SU-DHL-6 (cell line): ENCODE data around the gene NBDY.

ENCODE experiments used
- H2AFZ ChIP-seq: fragments of 200-600 bp; sonication (generic); 2 replicates; pipeline ENCODE4 v1.6.1; 2014; ENCODE audit warnings: low read depth, mild to moderate bottlenecking, moderate library complexity, mixed read lengths, antibody characterized with exemption, low read length; ENCODE audit not compliant: severe bottlenecking
- H3F3A ChIP-seq: fragments of 200-600 bp; shearing (Covaris generic); 2 replicates; pipeline ENCODE4 v1.6.0; 2016; ENCODE audit warnings: antibody characterized with exemption, mild to moderate bottlenecking; ENCODE audit not compliant: insufficient read depth
- H3K27ac ChIP-seq: fragments of 200-600 bp; sonication (generic); 2 replicates; pipeline ENCODE4 v1.5.1; 2016; ENCODE audit warnings: low read depth, mild to moderate bottlenecking, low read length, moderate library complexity, mixed read lengths
- H3K27me3 ChIP-seq: fragments of 200-600 bp; sonication (generic), shearing (Covaris generic); 2 replicates; pipeline ENCODE4 v1.6.0; 2014; ENCODE audit warnings: mild to moderate bottlenecking, low read length
- H3K36me3 ChIP-seq: fragments of 200-600 bp; sonication (generic); 2 replicates; pipeline ENCODE4 v1.6.1; 2014; ENCODE audit warnings: mild to moderate bottlenecking, low read length, mixed read lengths
- H3K4me2 ChIP-seq: fragments of 300-600, 200-600 bp; shearing (Covaris generic), sonication (generic); 2 replicates; pipeline ENCODE4 v1.6.0; 2014; ENCODE audit warnings: low read length, low read depth, mild to moderate bottlenecking; ENCODE audit not compliant: poor library complexity, severe bottlenecking
- H3K4me3 ChIP-seq: fragments of 200-600 bp; sonication (generic); 2 replicates; pipeline ENCODE4 v1.5.1; 2014; ENCODE audit warnings: antibody characterized with exemption, low read length, mild to moderate bottlenecking, mixed read lengths; ENCODE audit not compliant: insufficient read depth, poor library complexity, severe bottlenecking
- H3K79me2 ChIP-seq: fragments of 200-600 bp; sonication (generic); 2 replicates; pipeline ENCODE4 v1.6.1; 2014; ENCODE audit warnings: mild to moderate bottlenecking, low read length, moderate library complexity; ENCODE audit not compliant: insufficient read depth
- H3K9ac ChIP-seq: fragments of 200-600 bp; sonication (generic); 2 replicates; pipeline ENCODE4 v1.7.0; 2014; ENCODE audit warnings: mild to moderate bottlenecking, low read length
- H3K9me2 ChIP-seq: fragments of 200-600 bp; sonication (generic); replicated peaks from 2 replicates; pipeline ENCODE4 v1.6.1; 2014; ENCODE audit warnings: low read length; ENCODE audit not compliant: insufficient read depth
- H3K9me3 ChIP-seq: fragments of 200-600 bp; sonication (generic); 2 replicates; pipeline ENCODE4 v1.6.1; 2014; ENCODE audit warnings: low read length, mixed read lengths; ENCODE audit not compliant: insufficient read depth
- H4K20me1 ChIP-seq: fragments of 200-600 bp; sonication (generic); 2 replicates; pipeline ENCODE4 v1.6.1; 2014; ENCODE audit warnings: low read depth, mild to moderate bottlenecking, antibody characterized with exemption, low read length, moderate library complexity, mixed read lengths
- CTCF ChIP-seq: fragments of 200-600 bp; sonication (generic); IDR thresholded peaks from one replicate; pipeline ENCODE4 v1.5.1; 2017; ENCODE audit warnings: antibody characterized with exemption, mild to moderate bottlenecking, low read length, moderate library complexity; ENCODE audit not compliant: insufficient read depth, poor library complexity, severe bottlenecking
- EZH2phosphoT487 ChIP-seq: fragments of 200-600 bp; sonication (generic), shearing (Covaris generic); conservative IDR thresholded peaks from 2 replicates; pipeline ENCODE4 v1.6.1; 2018; ENCODE audit warnings: mild to moderate bottlenecking, antibody characterized with exemption, low read length, moderate library complexity, mixed read lengths

NBDY gene

GRCh38 chrX:56802428-56802827 is 73.4 kb downstream of the NBDY start:
- H3K9me2 ChIP-seq: no peaks in the 10 kb centered on the region
- H3F3A ChIP-seq: no peaks in the 10 kb centered on the region
- no peak overlapping the region for H3K9ac ChIP-seq
- no peaks in the 10 kb centered on the region for H3K79me2 ChIP-seq
- H3K4me2 ChIP-seq: no peak overlapping the region
- no peak overlapping the region for H3K27ac ChIP-seq
- H3K9me3 ChIP-seq: no peaks in the 10 kb centered on the region
- TF ChIP-seq EZH2phosphoT487 (no peak), CTCF (no peak)
- no peaks in the 10 kb centered on the region for H3K36me3 ChIP-seq
- H3K27me3 ChIP-seq: no peaks in the 10 kb centered on the region
- no peaks in the 10 kb centered on the region for H4K20me1 ChIP-seq
- no peak overlapping the region for H3K4me3 ChIP-seq
- H2AFZ ChIP-seq: no peak overlapping the region

GRCh38 chrX:56802921-56803849 is 74.1 kb downstream of the NBDY start:
- H3K9me3 ChIP-seq: no peaks in the 10 kb centered on the region
- H3K79me2 ChIP-seq: no peaks in the 10 kb centered on the region
- no peaks in the 10 kb centered on the region for H3F3A ChIP-seq
- no peaks in the 10 kb centered on the region for H3K36me3 ChIP-seq
- H3K9ac ChIP-seq: no peak overlapping the region
- H3K9me2 ChIP-seq: no peaks in the 10 kb centered on the region
- TF ChIP-seq EZH2phosphoT487 (no peak), CTCF (no peak)
- H3K4me3 ChIP-seq: no peak overlapping the region
- H3K27ac ChIP-seq: no peak overlapping the region
- H3K4me2 ChIP-seq: no peak overlapping the region
- no peaks in the 10 kb centered on the region for H4K20me1 ChIP-seq
- H2AFZ ChIP-seq: no peak overlapping the region
- no peaks in the 10 kb centered on the region for H3K27me3 ChIP-seq

- H3K4me2 ChIP-seq: no peak overlapping the region
These were observed 75.0 kb downstream of the NBDY start for GRCh38 chrX:56803850-56804681.

More at GRCh38 chrX:56803850-56804681, 75.0 kb downstream of the NBDY start:
- H3K79me2 ChIP-seq: no peaks in the 10 kb centered on the region
- no peaks in the 10 kb centered on the region for H3K9me3 ChIP-seq
- H3F3A ChIP-seq: no peaks in the 10 kb centered on the region
- H4K20me1 ChIP-seq: no peaks in the 10 kb centered on the region
- no peaks in the 10 kb centered on the region for H3K9me2 ChIP-seq
- no peak overlapping the region for H3K4me3 ChIP-seq
- no peak overlapping the region for H3K27ac ChIP-seq
- no peak overlapping the region for H3K9ac ChIP-seq
- TF ChIP-seq CTCF (no peak), EZH2phosphoT487 (no peak)
- H2AFZ ChIP-seq: no peak overlapping the region
- H3K36me3 ChIP-seq: no peaks in the 10 kb centered on the region
- H3K27me3 ChIP-seq: no peaks in the 10 kb centered on the region
